Adrenal gland (tissue), 5 donors: ENCODE results near the gene REXO1.

ENCODE experiments used
- CTCF ChIP-seq, 6 experiments: fragments of 450-650 bp in 4 of 6; fragments of 200-600 bp in 2 of 6; sonication (generic) in 1 of 6; IDR thresholded peaks; 1 replicate in 5 of 6; 2 replicates in 1 of 6; pipeline versions ENCODE4 v1.5.1 to v1.8.0; 2016 to 2021; ENCODE audit warnings: antibody characterized with exemption in 6 of 6, mild to moderate bottlenecking in 2 of 6, moderate library complexity in 1 of 6
- POLR2A ChIP-seq, 2 donors: fragments of 450-650 bp; IDR thresholded peaks; one replicate each; pipeline ENCODE4 v1.6.1; 2017; ENCODE audit warnings: antibody characterized with exemption in 2 of 2, mild to moderate bottlenecking in 2 of 2, moderate library complexity in 1 of 2
- donor health status: DM: no; HTN: no; CAD: no.

DNA sequence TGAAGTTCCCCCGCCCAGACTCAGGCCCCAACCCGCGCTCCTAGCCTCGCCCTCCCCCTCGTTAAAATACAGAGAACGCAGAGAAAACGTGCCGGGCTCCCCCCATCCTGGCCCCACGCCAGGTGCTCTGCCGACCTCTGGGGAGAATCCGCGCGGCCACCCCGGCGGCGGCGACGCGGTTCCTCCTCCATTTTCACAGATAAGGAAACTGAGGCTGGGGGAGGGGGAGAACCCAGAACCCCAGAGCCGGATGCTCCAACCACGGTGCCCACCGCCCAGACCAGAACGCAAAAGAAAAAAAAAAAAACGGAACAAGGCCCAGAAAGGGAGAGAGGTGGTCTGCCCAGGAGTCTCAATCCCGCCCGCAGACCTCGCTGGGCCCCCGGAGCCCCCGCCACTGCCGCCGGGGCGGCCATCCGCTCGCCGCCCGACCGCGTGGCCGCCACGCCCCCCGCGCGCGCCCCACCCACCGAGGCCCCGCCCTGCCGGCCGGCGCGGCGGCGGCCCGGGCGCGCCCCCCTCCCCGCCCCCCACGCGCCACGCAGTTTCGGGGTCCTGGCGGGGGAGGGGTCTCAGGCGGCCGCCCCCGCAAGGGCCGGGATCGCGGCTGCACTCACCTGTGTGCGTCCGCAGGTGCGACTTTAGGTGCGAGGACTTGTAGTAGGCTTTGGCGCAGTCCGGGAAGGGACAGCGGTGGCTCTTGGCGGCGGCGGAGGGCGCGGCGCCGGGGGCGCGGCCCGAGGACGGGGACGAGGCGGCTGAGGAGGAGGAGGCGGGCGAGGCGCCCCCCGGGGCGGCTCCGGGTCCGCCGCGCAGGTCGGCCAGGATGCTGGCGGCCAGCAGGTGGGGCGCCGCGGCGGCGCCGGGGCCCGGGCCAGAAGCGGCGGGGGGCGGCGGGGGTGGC, 14.4 kb upstream of the REXO1 start:
- TF ChIP-seq CTCF (IDR thresholded peaks at IDR 0.05) (no peak), POLR2A (IDR thresholded peaks at IDR 0.05) (no peak)
